Measurements from ENCODE around the gene ACSL3.

ACSL3 gene

GRCh38 chr2:222897898-222898297 lies 37.1 kb downstream of the ACSL3 start:
- Histone ChIP-seq H3K27ac (no peak overlapping the region), H3K4me3 (ENCODE audit: low read depth, low read length) (no peak overlapping the region), H3K36me3 (peaks cover 4% of the 10 kb centered on the region; the same call in 1 of the 2 replicates), H3K9me3 (ENCODE audit: severe bottlenecking) (no peaks in the 10 kb centered on the region), H3K27me3 (ENCODE audit: insufficient read depth, low read depth, severe bottlenecking) (no peaks in the 10 kb centered on the region)
- no peak for TF ChIP-seq CTCF (IDR thresholded peaks at IDR 0.05; ENCODE audit: low read depth, low read length)
- no peak for DNase-seq

GRCh38 chr2:222899413-222900181 lies 38.8 kb downstream of the ACSL3 start:
- Histone ChIP-seq H3K9me3 (ENCODE audit: severe bottlenecking) (no peaks in the 10 kb centered on the region), H3K4me3 (ENCODE audit: low read depth, low read length) (no peak overlapping the region), H3K36me3 (peaks cover 4% of the 10 kb centered on the region; the same call in 1 of the 2 replicates), H3K27me3 (ENCODE audit: insufficient read depth, low read depth, severe bottlenecking) (no peaks in the 10 kb centered on the region), H3K27ac (no peak overlapping the region)
- DNase-seq = no peak
- TF ChIP-seq CTCF (IDR thresholded peaks at IDR 0.05; ENCODE audit: low read depth, low read length) = no peak

- H3K27ac ChIP-seq = no peak overlapping the region
Measured at GRCh38 chr2:222900354-222900753, 39.5 kb downstream of the ACSL3 start.

GRCh38 chr2:222902660-222903059 lies 41.8 kb downstream of the ACSL3 start:
- no peaks in the 10 kb centered on the region for H3K9me3 ChIP-seq (ENCODE audit: severe bottlenecking)
- no peak overlapping the region for H3K4me3 ChIP-seq (ENCODE audit: low read depth, low read length)
- peaks cover 7% of the 10 kb centered on the region for H3K36me3 ChIP-seq
- DNase-seq = no peak
- no peaks in the 10 kb centered on the region for H3K27me3 ChIP-seq (ENCODE audit: insufficient read depth, low read depth, severe bottlenecking)
- no peak overlapping the region for H3K27ac ChIP-seq
- TF ChIP-seq CTCF (IDR thresholded peaks at IDR 0.05; ENCODE audit: low read depth, low read length) = no peak

More at GRCh38 chr2:222900354-222900753, 39.5 kb downstream of the ACSL3 start:
- H3K36me3 ChIP-seq = peaks cover 4% of the 10 kb centered on the region; the same call in 1 of the 2 replicates
- H3K9me3 ChIP-seq (ENCODE audit: severe bottlenecking) = no peaks in the 10 kb centered on the region
- H3K4me3 ChIP-seq (ENCODE audit: low read depth, low read length) = no peak overlapping the region
- no peak for DNase-seq
- no peaks in the 10 kb centered on the region for H3K27me3 ChIP-seq (ENCODE audit: insufficient read depth, low read depth, severe bottlenecking)
- no peak for TF ChIP-seq CTCF (IDR thresholded peaks at IDR 0.05; ENCODE audit: low read depth, low read length)

- peaks cover 7% of the 10 kb centered on the region for H3K36me3 ChIP-seq
- H3K27ac ChIP-seq = no peak overlapping the region
- no peak overlapping the region for H3K4me3 ChIP-seq (ENCODE audit: low read depth, low read length)
- peak; percentile 38 for TF ChIP-seq CTCF (IDR thresholded peaks at IDR 0.05; ENCODE audit: low read depth, low read length)
- H3K9me3 ChIP-seq (ENCODE audit: severe bottlenecking) = no peaks in the 10 kb centered on the region
- DNase-seq = peak; percentile 25
- H3K27me3 ChIP-seq (ENCODE audit: insufficient read depth, low read depth, severe bottlenecking) = no peaks in the 10 kb centered on the region
Measured at GRCh38 chr2:222903234-222904220, 42.7 kb downstream of the ACSL3 start.

All from WERI-Rb-1 (cell line).